Sciatic nerve (tissue), 2 donors: Measurements from ENCODE around the gene TMPRSS3. TPM values are rescaled to one million over a fixed set of nuclear protein-coding genes. Genes with fewer than 3 reads are reported as not detected.

Experiments used
- ATAC-seq: fragments of 200-7000 bp; cut with Tn5 transposase; one replicate; pipeline ENCODE4 v1.9.1; 2020; ENCODE audit warnings: mild to moderate bottlenecking, moderate library complexity
- DNase-seq: peaks from one replicate; pipeline ENCODE4 v3.0.0-alpha.2; 2020; ENCODE audit warnings: low spot score
- intact Hi-C: fragments of 100-400 bp; cut with DNase I; formaldehyde crosslinking; loops from one replicate; pipeline ENCODE4 v1.14.2; 2022
- total RNA-seq: library from RNA; stranded (reverse); fragmentation: NEBNext Ultra II Directional; extraction: Animal tissue kit (Norgen Biotek cat#: 25700); gene quantifications from one replicate; pipeline ENCODE4 v1.2.1, GENCODE V29; 2021
- donor health status: DM: no; HTN: no; CAD: no.
- donor health status: DM: no; HTN: no; CAD: no.

TMPRSS3 gene
- total RNA-seq, 1 donor from 2014 or later: not detected

GRCh38 chr21:42430521-42430920 is 34.7 kb upstream of the TMPRSS3 start:
- intact Hi-C loops: no loop called here
- DNase-seq (no peak), ATAC-seq (no peak)

DNA sequence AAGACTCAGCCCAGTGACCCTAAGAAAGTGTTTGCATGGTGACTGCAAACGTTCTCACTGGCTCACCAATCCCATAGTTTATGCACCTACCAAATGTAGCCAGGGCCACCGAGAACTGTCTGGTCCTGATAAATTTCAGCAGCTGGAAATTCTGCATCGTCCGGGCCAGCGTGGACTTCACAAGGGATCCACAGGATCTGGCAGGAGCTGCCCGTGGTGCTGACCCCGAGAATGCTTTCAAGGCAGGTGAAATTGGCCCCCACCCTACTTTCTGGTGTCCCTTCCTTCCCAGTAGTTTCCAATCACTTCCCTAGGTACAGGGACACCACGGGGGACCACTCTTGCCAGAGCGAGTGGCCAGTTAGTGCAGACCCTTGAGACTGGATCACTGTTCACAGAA is 34.0 kb upstream of the TMPRSS3 start:
- intact Hi-C loops: no loop called here
- peak; percentile 27 for DNase-seq
- ATAC-seq: no peak

GRCh38 chr21:42429021-42429420 is 33.2 kb upstream of the TMPRSS3 start:
- DNase-seq (peak; percentile 10), ATAC-seq (no peak)
- intact Hi-C loops: no loop called here

- intact Hi-C loops: no loop called here
- no peak for ATAC-seq
- DNase-seq: no peak
Measured at GRCh38 chr21:42427809-42428419, 32.1 kb upstream of the TMPRSS3 start.

DNA sequence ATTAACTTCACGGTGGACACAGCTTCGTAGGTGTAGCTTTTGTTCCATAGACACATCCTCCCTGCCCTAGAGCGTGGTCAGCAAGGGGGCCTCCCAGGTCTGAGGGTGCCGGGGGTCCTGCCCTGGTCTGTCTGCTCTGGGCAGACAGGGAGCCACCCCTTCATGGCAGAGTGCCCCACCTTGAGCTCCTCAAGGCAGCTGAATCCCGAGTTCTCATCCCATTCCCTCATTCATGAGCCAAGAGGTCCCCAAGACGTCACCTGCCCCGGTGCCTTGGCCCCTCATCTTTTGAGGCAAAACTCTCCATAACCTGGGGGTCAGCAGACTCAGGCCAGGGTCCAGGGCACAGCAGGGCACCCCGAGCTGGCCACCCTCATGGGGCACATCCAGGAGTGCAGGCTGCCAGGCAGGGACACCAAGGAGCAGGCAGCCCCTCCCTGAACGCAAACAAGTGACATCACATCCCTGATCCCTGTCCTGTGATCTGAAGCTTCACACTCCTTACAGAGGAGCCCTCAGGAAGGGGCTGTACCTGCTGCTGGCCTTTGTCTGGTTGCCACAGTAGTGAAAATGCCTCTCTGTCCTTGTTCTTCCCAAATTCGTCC is 31.1 kb upstream of the TMPRSS3 start:
- no peak for DNase-seq
- no peak for ATAC-seq
- intact Hi-C loops: no loop called here

DNA sequence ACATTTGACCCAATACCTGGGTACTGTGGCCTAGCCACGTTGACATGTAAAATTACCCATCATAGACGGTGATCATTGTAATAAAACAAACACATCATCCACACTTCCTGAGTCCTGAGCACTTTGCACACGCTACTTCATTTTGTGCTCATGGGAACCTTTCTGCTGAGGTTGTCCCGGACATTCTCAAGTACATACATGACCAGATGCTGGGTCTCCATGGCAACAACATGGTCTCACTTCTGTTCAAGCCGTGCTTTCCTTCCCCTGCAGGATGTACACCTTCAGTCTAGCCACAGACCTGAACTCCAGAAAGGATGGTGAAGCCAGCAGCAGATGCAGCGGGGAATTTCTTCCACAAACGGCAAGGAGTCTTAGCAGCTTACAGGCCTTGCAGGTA is 30.6 kb upstream of the TMPRSS3 start:
- DNase-seq: no peak
- intact Hi-C loops: no loop called here

DNA sequence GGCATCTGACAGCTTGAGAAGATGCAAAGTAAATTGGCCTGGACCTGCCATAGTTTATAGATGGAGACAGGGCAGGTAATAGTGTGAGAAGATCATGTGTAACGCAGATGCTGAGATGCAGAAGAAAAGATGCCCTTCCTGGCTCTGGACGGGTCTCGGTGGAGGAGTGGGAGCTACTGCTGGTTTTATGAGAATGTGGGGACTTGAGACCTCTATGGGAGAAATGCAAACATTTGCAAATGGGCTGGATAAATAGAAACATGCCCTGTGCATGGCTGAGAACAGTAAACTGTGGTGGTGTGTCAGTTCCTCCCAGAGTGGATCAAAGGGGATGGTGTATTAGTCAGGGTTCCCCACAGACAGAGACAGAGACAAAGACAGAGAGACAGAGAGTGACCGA is 29.7 kb upstream of the TMPRSS3 start:
- ATAC-seq (no peak), DNase-seq (no peak)

More for the DNA sequence above, 30.6 kb upstream of the TMPRSS3 start:
- no peak for ATAC-seq

GRCh38 chr21:42424914-42425541 is 29.2 kb upstream of the TMPRSS3 start:
- no peak for ATAC-seq
- intact Hi-C loops: no loop called here
- no peak for DNase-seq

More for the DNA sequence above, 29.7 kb upstream of the TMPRSS3 start:
- intact Hi-C loops: no loop called here

- ATAC-seq (no peak), DNase-seq (no peak)
- intact Hi-C loops: no loop called here
Measured at GRCh38 chr21:42423685-42424084, 27.8 kb upstream of the TMPRSS3 start.

DNA sequence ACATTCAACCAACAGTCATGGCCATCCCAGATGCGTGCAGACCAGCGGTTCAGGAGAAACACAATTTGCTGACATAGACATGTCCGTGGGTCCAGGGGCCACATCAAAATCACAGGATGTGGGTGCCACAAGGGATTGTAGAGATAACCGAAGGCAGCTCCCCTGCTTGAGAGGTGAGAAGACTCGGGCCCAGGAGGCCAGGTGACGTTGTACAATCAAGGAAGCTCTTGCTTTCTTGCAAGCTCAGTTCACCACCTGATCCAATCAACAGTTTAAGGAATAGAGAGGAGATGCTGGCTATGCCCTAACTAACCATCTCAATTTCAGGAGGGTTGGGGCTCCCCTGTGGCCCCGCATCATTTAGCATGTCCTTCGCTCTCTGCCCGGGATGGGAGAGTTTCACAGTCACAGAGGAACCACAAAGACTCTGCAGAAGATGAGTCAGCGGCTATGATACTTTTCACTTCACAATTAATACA is 27.4 kb upstream of the TMPRSS3 start:
- intact Hi-C loops: no loop called here

GRCh38 chr21:42421018-42421793 is 25.4 kb upstream of the TMPRSS3 start:
- DNase-seq: no peak
- intact Hi-C loops: no loop called here
- ATAC-seq: no peak

More for the DNA sequence above, 27.4 kb upstream of the TMPRSS3 start:
- no peak for DNase-seq
- no peak for ATAC-seq

DNA sequence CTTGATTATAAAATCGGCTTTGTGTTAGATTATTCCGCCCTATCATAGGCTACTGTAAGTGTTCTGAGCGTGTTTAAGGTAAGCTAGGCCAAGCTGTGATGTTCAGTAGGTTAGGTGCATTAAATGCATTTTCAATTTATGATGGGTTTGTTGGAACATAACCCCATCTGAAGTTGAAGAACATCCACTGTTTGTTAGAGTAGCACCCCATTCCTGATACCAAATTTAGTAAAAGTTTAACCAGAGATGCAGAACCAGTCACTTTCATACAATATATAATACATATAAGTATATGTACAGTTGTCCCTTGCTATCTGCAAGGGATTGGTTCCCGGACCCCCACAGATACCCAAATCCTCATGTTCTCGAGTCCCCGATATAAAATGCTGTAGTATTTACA is 24.0 kb upstream of the TMPRSS3 start:
- ATAC-seq (no peak), DNase-seq (no peak)
- intact Hi-C loops: no loop called here

DNA sequence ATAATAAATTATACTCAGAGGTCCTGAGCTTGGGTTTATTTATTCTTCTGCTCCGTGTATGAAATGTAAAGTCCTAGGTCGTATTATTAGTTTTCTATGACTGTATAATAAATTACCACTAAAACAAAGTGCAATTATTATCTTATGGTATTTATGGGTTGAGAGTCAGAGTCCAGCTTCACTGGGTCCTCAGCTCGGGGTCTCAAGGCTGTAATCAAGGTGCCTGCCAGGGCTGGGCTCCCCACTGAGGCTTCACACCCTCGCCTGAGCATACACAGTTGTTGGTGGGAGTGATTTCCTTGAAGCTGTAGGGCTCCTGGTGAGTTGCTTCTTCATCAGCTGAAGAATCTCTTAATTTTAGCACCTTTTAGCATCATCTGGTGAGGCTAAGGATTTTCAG is 23.0 kb upstream of the TMPRSS3 start:
- no peak for ATAC-seq
- no peak for DNase-seq
- intact Hi-C loops: no loop called here

DNA sequence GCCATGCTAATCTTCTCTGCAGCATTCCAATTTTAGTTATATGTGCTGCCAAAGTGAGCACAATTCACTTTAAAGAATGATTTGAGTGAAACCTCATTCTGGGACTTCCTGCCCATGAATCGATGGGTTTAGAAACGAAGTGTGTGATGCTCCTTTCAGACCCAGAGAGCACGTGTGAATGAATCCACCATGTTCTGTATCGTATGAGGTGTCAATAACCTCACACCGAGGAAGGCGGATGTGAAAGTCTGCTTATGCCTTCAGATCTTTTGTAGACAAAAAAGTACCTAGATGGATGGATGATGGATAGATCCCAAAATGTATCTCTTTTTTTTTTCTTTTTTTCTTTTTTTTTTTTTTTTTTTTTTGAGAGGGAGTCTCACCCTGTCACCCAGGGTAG is 21.7 kb upstream of the TMPRSS3 start:
- ATAC-seq: no peak
- intact Hi-C loops: no loop called here
- no peak for DNase-seq

- intact Hi-C loops: no loop called here
Measured at GRCh38 chr21:42414928-42415769, 19.3 kb upstream of the TMPRSS3 start.

DNA sequence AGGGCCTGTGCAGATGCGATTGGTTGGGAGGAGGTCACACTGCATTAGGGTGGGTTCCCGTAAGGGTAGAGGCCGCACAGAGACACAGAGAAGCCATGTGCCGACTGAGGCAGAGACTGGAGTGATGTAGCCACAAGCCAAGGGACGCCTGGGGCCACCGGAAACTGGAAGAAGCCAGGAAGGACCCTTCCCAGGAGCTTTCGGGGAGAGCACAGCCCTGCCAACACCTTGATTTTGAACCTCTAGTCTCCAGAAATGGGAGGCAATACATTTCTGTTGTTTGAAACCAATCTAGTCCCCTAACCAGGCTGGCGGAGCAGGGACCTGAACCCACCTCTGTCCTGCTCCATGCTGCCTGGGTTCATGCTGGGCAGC is 18.7 kb upstream of the TMPRSS3 start:
- DNase-seq: no peak
- intact Hi-C loops: no loop called here
- ATAC-seq: no peak

More at GRCh38 chr21:42414928-42415769, 19.3 kb upstream of the TMPRSS3 start:
- DNase-seq (no peak), ATAC-seq (no peak)

- ATAC-seq: no peak
- intact Hi-C loops: no loop called here
- no peak for DNase-seq
Measured at GRCh38 chr21:42414066-42414465, 18.2 kb upstream of the TMPRSS3 start.

- DNase-seq (no peak), ATAC-seq (no peak)
- intact Hi-C loops: no loop called here
Measured at GRCh38 chr21:42413500-42413899, 17.6 kb upstream of the TMPRSS3 start.

DNA sequence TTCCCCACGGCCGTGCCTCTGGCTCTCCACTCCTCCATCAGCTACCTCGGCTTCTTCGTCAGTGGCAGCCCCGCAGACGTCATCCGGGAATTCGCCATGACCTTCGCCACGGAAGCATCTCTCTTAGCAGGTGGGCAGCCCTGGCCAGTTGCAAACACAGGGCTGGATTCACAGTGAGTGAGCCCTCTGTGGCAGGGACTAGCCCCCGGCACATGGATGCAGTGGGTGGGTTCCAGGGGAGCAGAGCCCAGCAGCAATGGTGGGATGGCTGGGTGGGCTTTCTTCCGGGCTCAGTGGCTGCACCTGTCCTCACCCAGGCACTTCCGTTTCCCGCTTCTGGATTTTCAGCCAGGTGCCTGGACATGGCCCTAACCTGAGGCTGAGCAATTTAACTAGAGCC is 17.2 kb upstream of the TMPRSS3 start:
- DNase-seq (no peak), ATAC-seq (no peak)
- intact Hi-C loops: no loop called here
